B cell (primary cell): ENCODE data around the gene DLX1. TPM values are rescaled to one million over a fixed set of nuclear protein-coding genes. Genes with fewer than 3 reads are reported as not detected.

Experiments used
- ATAC-seq: fragments of 200-7000 bp; cut with Tn5 transposase; one replicate; pipeline ENCODE4 v1.10.0; 2021; ENCODE audit warnings: low read depth, mild to moderate bottlenecking, moderate number of reproducible peaks, moderate library complexity
- CTCF ChIA-PET: fragments of 350-600 bp; sonication (Branson Sonifier 250); formaldehyde crosslinking; loops from one replicate; lab custom pipeline; 2021; ENCODE audit warnings: antibody characterized with exemption, inconsistent platforms; lab: Charles Lee
- POLR2A ChIA-PET: fragments of 350-600 bp; sonication (Branson Sonifier 250); formaldehyde crosslinking; loops from one replicate; lab custom pipeline; 2021; ENCODE audit warnings: antibody characterized with exemption; lab: Charles Lee
- DNase-seq: peaks from one replicate; pipeline ENCODE4 v3.0.0; 2013
- H2AFZ ChIP-seq: 2 replicates; pipeline ENCODE4 v1.6.1; 2012; ENCODE audit warnings: mild to moderate bottlenecking, low read depth, low read length; ENCODE audit not compliant: insufficient read depth, poor library complexity, severe bottlenecking
- H3K27ac ChIP-seq, 2 donors: 1 replicate in 1 of 2; 2 replicates in 1 of 2; pipeline ENCODE4 v1.5.1; 2012 to 2013; ENCODE audit warnings: low read length in 2 of 2, mild to moderate bottlenecking in 2 of 2, moderate library complexity in 1 of 2
- H3K27me3 ChIP-seq, 4 experiments: fragments of 200-600 bp in 1 of 4; sonication (generic) in 1 of 4; replicated peaks in 1 of 4; 1 replicate in 2 of 4; 2 replicates in 2 of 4; pipeline versions ENCODE4 v1.6.1 to v1.7.0; 2013 to 2016; ENCODE audit warnings: low read length in 3 of 4, mild to moderate bottlenecking in 2 of 4, mixed read lengths in 1 of 4, moderate library complexity in 1 of 4; ENCODE audit not compliant: insufficient read depth in 4 of 4, control insufficient read depth in 3 of 4; ENCODE audit errors: control extremely low read depth in 1 of 4
- H3K36me3 ChIP-seq, 2 experiments: replicated peaks in 1 of 2; 1 replicate in 1 of 2; 2 replicates in 1 of 2; pipeline versions ENCODE4 v1.6.1 to v1.7.1; 2013; ENCODE audit warnings: low read length in 1 of 2; ENCODE audit not compliant: insufficient read depth in 2 of 2, control insufficient read depth in 1 of 2; ENCODE audit errors: control extremely low read depth in 1 of 2, extremely low read depth in 1 of 2
- H3K4me1 ChIP-seq, 2 donors: fragments of 200-600 bp in 1 of 2; sonication (generic) in 1 of 2; 1 replicate in 1 of 2; 2 replicates in 1 of 2; pipeline versions ENCODE4 v1.5.1 to v1.6.1; 2013 to 2017; ENCODE audit warnings: low read length in 2 of 2; ENCODE audit not compliant: control insufficient read depth in 2 of 2, insufficient read depth in 2 of 2
- H3K4me2 ChIP-seq: replicated peaks from 2 replicates; pipeline ENCODE3; 2012; ENCODE audit warnings: mild to moderate bottlenecking, low read depth, low read length; ENCODE audit not compliant: poor library complexity, severe bottlenecking
- H3K4me3 ChIP-seq, 5 experiments: fragments of 200-600 bp in 1 of 5; sonication (generic) in 1 of 5; 1 replicate in 3 of 5; 2 replicates in 2 of 5; pipeline versions ENCODE4 v1.5.1 to v1.7.0; 2011 to 2016; ENCODE audit warnings: low read length in 4 of 5, mild to moderate bottlenecking in 4 of 5, low read depth in 2 of 5, control low read depth in 1 of 5, moderate library complexity in 1 of 5; ENCODE audit not compliant: insufficient read depth in 1 of 5; ENCODE audit errors: control extremely low read depth in 1 of 5, extremely low read depth in 1 of 5
- H3K79me2 ChIP-seq: fragments of 200-600 bp; sonication (generic); one replicate; pipeline ENCODE4 v1.6.0; 2016; ENCODE audit warnings: low read length; ENCODE audit not compliant: control insufficient read depth, insufficient read depth
- H3K9ac ChIP-seq: fragments of 200-600 bp; sonication (generic); 2 replicates; pipeline ENCODE4 v1.6.1; 2017; ENCODE audit warnings: mild to moderate bottlenecking, low read length, moderate library complexity
- H3K9me3 ChIP-seq, 3 donors: one replicate each; pipeline versions ENCODE4 v1.6.1 to v1.7.1; 2013; ENCODE audit warnings: low read length in 2 of 3; ENCODE audit not compliant: control insufficient read depth in 2 of 3, insufficient read depth in 1 of 3; ENCODE audit errors: control extremely low read depth in 1 of 3
- H4K20me1 ChIP-seq: 2 replicates; pipeline ENCODE4 v1.6.0; 2012; ENCODE audit warnings: mild to moderate bottlenecking, low read length; ENCODE audit not compliant: insufficient read depth, control insufficient read depth, poor library complexity, severe bottlenecking
- H3K27ac Mint-ChIP-seq: one replicate; pipeline ENCODE4 v1.8.0; 2021; ENCODE audit warnings: mixed read lengths
- H3K27me3 Mint-ChIP-seq: one replicate; pipeline ENCODE4 v1.8.0; 2021; ENCODE audit warnings: mixed read lengths
- H3K4me1 Mint-ChIP-seq: one replicate; pipeline ENCODE4 v1.8.0; 2021; ENCODE audit warnings: mixed read lengths
- H3K4me3 Mint-ChIP-seq: one replicate; pipeline ENCODE4 v1.8.0; 2021; ENCODE audit warnings: mixed read lengths
- H3K9me3 Mint-ChIP-seq: one replicate; pipeline ENCODE4 v1.8.0; 2022; ENCODE audit warnings: mixed read lengths; ENCODE audit not compliant: insufficient read depth
- EZH2 ChIP-seq: IDR thresholded peaks from 2 replicates; pipeline ENCODE4 v1.6.1; 2012; ENCODE audit warnings: borderline replicate concordance, low read depth, mild to moderate bottlenecking, moderate library complexity, low read length; ENCODE audit not compliant: insufficient read depth, poor library complexity, severe bottlenecking
- WGBS: methylation state at CpG from one replicate; pipeline ENCODE4 v1.1.5; 2013; ENCODE audit warnings: missing lambda C conversion rate; ENCODE audit not compliant: insufficient coverage; 5-methylcytosine and 5-hydroxymethylcytosine counted together
- intact Hi-C: fragments of 100-400 bp; cut with micrococcal nuclease; formaldehyde crosslinking; loops from one replicate; pipeline ENCODE4 v1.10.0; 2022
- polyA plus RNA-seq: library from polyadenylated mRNA; depleted of rRNA; stranded (reverse); fragments of >200 nt; gene quantifications from 2 replicates; pipeline ENCODE4 v1.2.3, GENCODE V29; 2012
- total RNA-seq, 2 donors: library from RNA; stranded (reverse); fragments of 120-200 nt in 1 of 2; gene quantifications; 1 replicate in 1 of 2; 2 replicates in 1 of 2; pipeline versions ENCODE4 v1.2.3 to v1.2.4, GENCODE V29; 2013 to 2022
- TF ChIP-seq, protein P1 (sequence below): fragments of 200-600 bp; IDR thresholded peaks from one replicate; pipeline ENCODE4 v1.8.0; 2022; ENCODE audit warnings: antibody characterized with exemption, mild to moderate bottlenecking

The DLX1 gene
- total and polyA plus RNA-seq, 2 donors (not counting 1 experiment from before 2014, with no cell fraction given): not detected

DNA sequence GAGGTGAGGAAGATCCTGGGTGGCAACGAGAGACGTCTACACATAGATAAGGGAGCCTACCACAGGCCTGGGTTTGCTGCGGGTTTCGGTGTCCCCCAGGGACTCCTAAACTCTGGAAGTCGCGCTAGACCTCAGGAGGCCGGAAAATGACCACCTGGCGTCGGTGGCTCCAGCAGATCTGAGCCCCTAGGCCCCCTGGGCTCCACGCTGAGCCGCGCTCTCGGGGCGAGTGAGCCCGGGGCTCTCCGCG lies 987 bp upstream of the DLX1 start:
- no peak for TF ChIP-seq EZH2
- TF ChIP-seq, protein P1, sequence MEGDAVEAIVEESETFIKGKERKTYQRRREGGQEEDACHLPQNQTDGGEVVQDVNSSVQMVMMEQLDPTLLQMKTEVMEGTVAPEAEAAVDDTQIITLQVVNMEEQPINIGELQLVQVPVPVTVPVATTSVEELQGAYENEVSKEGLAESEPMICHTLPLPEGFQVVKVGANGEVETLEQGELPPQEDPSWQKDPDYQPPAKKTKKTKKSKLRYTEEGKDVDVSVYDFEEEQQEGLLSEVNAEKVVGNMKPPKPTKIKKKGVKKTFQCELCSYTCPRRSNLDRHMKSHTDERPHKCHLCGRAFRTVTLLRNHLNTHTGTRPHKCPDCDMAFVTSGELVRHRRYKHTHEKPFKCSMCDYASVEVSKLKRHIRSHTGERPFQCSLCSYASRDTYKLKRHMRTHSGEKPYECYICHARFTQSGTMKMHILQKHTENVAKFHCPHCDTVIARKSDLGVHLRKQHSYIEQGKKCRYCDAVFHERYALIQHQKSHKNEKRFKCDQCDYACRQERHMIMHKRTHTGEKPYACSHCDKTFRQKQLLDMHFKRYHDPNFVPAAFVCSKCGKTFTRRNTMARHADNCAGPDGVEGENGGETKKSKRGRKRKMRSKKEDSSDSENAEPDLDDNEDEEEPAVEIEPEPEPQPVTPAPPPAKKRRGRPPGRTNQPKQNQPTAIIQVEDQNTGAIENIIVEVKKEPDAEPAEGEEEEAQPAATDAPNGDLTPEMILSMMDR: no peak
- ChIA-PET POLR2A (no interaction called here), CTCF (interaction anchor here (10.1 kb wide), 1 partner anchor 20 kb away, joined by 58 read pairs; the partner anchor contains the start of gene DLX2)
- Histone ChIP-seq H3K27me3 (peaks cover 0 to 97% (median 93%) of the 10 kb centered on the region in 4 experiments), H2AFZ (peak overlapping the region; percentile 20), H4K20me1 (peaks cover 6% of the 10 kb centered on the region), H3K9ac (peak overlapping the region; percentile 50), H3K36me3 (no peaks in the 10 kb centered on the region), H3K4me1 (peaks cover 61 to 86% of the 10 kb centered on the region in 2 donors), H3K27ac (no peak overlapping the region), H3K4me3 (peak overlapping the region in 4 of 5 experiments; percentile 9 to 59 (median 44)), H3K79me2 (no peaks in the 10 kb centered on the region), H3K9me3 (peaks cover under 1 to 90% (median 49%) of the 10 kb centered on the region in 3 donors), H3K4me2 (peak overlapping the region; percentile 79)
- peak overlapping the region; percentile 79 for H3K4me3 Mint-ChIP-seq
- intact Hi-C loops: loop anchor here (1.0 kb wide), 1 partner anchor 15 kb away; no protein-coding TSS in a partner anchor
- peak overlapping the region; percentile 50 for H3K27ac Mint-ChIP-seq
- 10% methylated on average over 17 of the region's 17 CpGs for WGBS
- DNase-seq: peak; percentile 39
- peaks cover 74% of the 10 kb centered on the region for H3K27me3 Mint-ChIP-seq
- H3K4me1 Mint-ChIP-seq: peaks cover 48% of the 10 kb centered on the region
- no peak for ATAC-seq
- no peaks in the 10 kb centered on the region for H3K9me3 Mint-ChIP-seq

GRCh38 chr2:172084645-172085459 lies 455 bp upstream of the DLX1 start:
- Histone ChIP-seq H3K36me3 (no peaks in the 10 kb centered on the region), H2AFZ (peak overlapping the region; percentile 20), H3K4me2 (peak overlapping the region; percentile 79), H3K9ac (peak overlapping the region; percentile 50), H3K27ac (no peak overlapping the region), H3K79me2 (no peaks in the 10 kb centered on the region), H3K27me3 (peaks cover 0 to 100% (median 96%) of the 10 kb centered on the region in 4 experiments), H3K4me3 (peak overlapping the region; percentile 9 to 59 (median 43)), H4K20me1 (peaks cover 6% of the 10 kb centered on the region), H3K4me1 (peaks cover 61 to 86% of the 10 kb centered on the region in 2 donors), H3K9me3 (peaks cover 2 to 93% (median 49%) of the 10 kb centered on the region in 3 donors)
- peak overlapping the region; percentile 41 for H3K27ac Mint-ChIP-seq
- intact Hi-C loops: loop anchor here (1.0 kb wide), 1 partner anchor 14 kb away; no protein-coding TSS in a partner anchor
- POLR2A ChIA-PET: interaction anchor here (0.9 kb wide), 1 partner anchor 14 kb away, joined by 3 read pairs; no protein-coding TSS in a partner anchor
- no peaks in the 10 kb centered on the region for H3K9me3 Mint-ChIP-seq
- ATAC-seq (peak; percentile 22), DNase-seq (peak; percentile 64)
- CTCF ChIA-PET: interaction anchor here (1.0 to 10.1 kb wide), 2 partner anchors 11 to 19 kb away, joined by 3 to 58 read pairs; partner anchors contain the start of gene DLX2
- 1% methylated on average over 76 of the region's 76 CpGs for WGBS
- H3K27me3 Mint-ChIP-seq: peaks cover 69% of the 10 kb centered on the region
- TF ChIP-seq, protein P1: no peak
- TF ChIP-seq EZH2: no peak
- peaks cover 46% of the 10 kb centered on the region for H3K4me1 Mint-ChIP-seq
- H3K4me3 Mint-ChIP-seq: peak overlapping the region; percentile 79
